ENCODE results near the gene SPECC1. TPM values are rescaled to one million over a fixed set of nuclear protein-coding genes. Genes with fewer than 3 reads are reported as not detected.
A peak's percentile ranks its signal among the peaks of the same experiment; 100 is the strongest.

SPECC1 gene
- total RNA-seq, 1 donor from 2014 or later, result 65.7 TPM

- H3K36me3 Mint-ChIP-seq (ENCODE audit: low read depth, unreplicated experiment), result peaks cover 4% of the 10 kb centered on the region
- peaks cover 3% of the 10 kb centered on the region for H3K27me3 Mint-ChIP-seq (ENCODE audit: unreplicated experiment)
- peaks cover 20% of the 10 kb centered on the region for H3K4me1 Mint-ChIP-seq (ENCODE audit: unreplicated experiment)
- no peak for DNase-seq (ENCODE audit: low spot score)
- TF ChIP-seq, protein P1, sequence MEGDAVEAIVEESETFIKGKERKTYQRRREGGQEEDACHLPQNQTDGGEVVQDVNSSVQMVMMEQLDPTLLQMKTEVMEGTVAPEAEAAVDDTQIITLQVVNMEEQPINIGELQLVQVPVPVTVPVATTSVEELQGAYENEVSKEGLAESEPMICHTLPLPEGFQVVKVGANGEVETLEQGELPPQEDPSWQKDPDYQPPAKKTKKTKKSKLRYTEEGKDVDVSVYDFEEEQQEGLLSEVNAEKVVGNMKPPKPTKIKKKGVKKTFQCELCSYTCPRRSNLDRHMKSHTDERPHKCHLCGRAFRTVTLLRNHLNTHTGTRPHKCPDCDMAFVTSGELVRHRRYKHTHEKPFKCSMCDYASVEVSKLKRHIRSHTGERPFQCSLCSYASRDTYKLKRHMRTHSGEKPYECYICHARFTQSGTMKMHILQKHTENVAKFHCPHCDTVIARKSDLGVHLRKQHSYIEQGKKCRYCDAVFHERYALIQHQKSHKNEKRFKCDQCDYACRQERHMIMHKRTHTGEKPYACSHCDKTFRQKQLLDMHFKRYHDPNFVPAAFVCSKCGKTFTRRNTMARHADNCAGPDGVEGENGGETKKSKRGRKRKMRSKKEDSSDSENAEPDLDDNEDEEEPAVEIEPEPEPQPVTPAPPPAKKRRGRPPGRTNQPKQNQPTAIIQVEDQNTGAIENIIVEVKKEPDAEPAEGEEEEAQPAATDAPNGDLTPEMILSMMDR (IDR thresholded peaks at IDR 0.05; ENCODE audit: unreplicated experiment), result no peak
- H3K4me3 Mint-ChIP-seq (ENCODE audit: unreplicated experiment), result no peak overlapping the region
- no peak overlapping the region for H3K27ac Mint-ChIP-seq (ENCODE audit: unreplicated experiment)
- no peaks in the 10 kb centered on the region for H3K9me3 Mint-ChIP-seq (ENCODE audit: unreplicated experiment)
These were observed 255.8 kb downstream of the SPECC1 start for GRCh38 chr17:20264996-20265395.

DNA sequence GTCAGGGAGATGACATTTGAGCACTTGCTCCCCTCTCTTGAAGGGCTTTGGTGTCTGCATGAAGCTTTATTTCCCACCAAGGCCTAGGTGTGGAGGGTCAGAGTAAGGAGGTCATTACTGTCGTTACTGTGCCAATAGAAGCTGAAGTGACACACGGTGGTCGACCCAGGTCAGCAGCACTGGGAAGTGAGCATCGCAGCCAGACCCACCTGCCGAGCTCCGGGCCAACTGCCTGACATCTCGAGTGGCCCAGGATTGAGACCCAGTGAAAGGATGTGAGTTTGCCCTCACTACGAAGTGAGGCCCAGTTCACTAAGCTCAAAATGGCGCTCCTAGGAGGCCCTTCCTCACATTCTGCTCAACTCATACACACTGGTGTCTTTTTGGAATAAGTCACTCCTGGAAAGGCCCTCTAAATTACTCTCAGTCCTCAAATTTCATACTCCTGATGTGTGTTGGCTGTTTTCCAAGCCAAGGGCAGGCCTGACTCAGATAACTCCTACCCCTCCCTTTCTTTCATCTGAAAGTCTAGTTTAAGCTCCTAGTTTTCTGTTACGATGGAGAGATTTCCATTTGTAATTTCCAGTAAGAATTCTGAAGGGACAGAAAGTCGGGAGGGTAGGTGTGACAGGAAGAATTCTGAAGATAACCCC is 257.8 kb downstream of the SPECC1 start:
- Mint-ChIP-seq H3K27ac (ENCODE audit: unreplicated experiment) (no peak overlapping the region), H3K4me3 (ENCODE audit: unreplicated experiment) (no peak overlapping the region), H3K4me1 (ENCODE audit: unreplicated experiment) (peaks cover 30% of the 10 kb centered on the region), H3K9me3 (ENCODE audit: unreplicated experiment) (no peaks in the 10 kb centered on the region), H3K27me3 (ENCODE audit: unreplicated experiment) (peaks cover 3% of the 10 kb centered on the region), H3K36me3 (ENCODE audit: low read depth, unreplicated experiment) (no peaks in the 10 kb centered on the region)
- TF ChIP-seq, protein P1 (IDR thresholded peaks at IDR 0.05; ENCODE audit: unreplicated experiment), result no peak
- DNase-seq (ENCODE audit: low spot score), result no peak

DNA sequence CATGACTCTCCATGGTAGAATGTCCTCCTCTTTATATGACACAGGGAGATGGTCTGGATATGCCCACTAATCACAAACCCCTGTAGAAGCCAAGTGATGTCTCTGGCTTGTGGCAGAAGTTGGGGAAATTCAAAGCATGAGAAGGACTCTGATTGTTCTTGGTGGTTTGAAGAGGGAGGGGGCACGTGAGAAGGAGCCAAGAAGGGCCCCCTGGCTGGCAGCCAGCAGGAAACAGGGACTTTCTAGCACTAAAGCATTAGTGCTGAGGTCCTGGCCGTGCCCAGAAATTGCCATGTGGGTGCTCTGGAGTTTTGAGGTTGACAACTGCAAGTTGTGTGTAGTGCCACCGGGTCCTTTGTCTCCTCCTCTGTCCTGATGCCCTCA is 258.3 kb downstream of the SPECC1 start:
- H3K27ac Mint-ChIP-seq (ENCODE audit: unreplicated experiment), result no peak overlapping the region
- H3K4me3 Mint-ChIP-seq (ENCODE audit: unreplicated experiment), result no peak overlapping the region
- H3K27me3 Mint-ChIP-seq (ENCODE audit: unreplicated experiment), result peaks cover 3% of the 10 kb centered on the region
- DNase-seq (ENCODE audit: low spot score), result no peak
- H3K36me3 Mint-ChIP-seq (ENCODE audit: low read depth, unreplicated experiment), result no peaks in the 10 kb centered on the region
- no peaks in the 10 kb centered on the region for H3K9me3 Mint-ChIP-seq (ENCODE audit: unreplicated experiment)
- peaks cover 28% of the 10 kb centered on the region for H3K4me1 Mint-ChIP-seq (ENCODE audit: unreplicated experiment)
- TF ChIP-seq, protein P1 (IDR thresholded peaks at IDR 0.05; ENCODE audit: unreplicated experiment), result no peak

GRCh38 chr17:20270369-20270768 is 261.2 kb downstream of the SPECC1 start:
- H3K9me3 Mint-ChIP-seq (ENCODE audit: unreplicated experiment), result no peaks in the 10 kb centered on the region
- H3K4me3 Mint-ChIP-seq (ENCODE audit: unreplicated experiment), result no peak overlapping the region
- H3K27me3 Mint-ChIP-seq (ENCODE audit: unreplicated experiment), result no peaks in the 10 kb centered on the region

GRCh38 chr17:20271011-20271610 is 262.0 kb downstream of the SPECC1 start:
- Mint-ChIP-seq H3K36me3 (ENCODE audit: low read depth, unreplicated experiment) (no peaks in the 10 kb centered on the region), H3K4me1 (ENCODE audit: unreplicated experiment) (peaks cover 21% of the 10 kb centered on the region), H3K27ac (ENCODE audit: unreplicated experiment) (peak overlapping the region; percentile 64)

More at GRCh38 chr17:20270369-20270768, 261.2 kb downstream of the SPECC1 start:
- Mint-ChIP-seq H3K36me3 (ENCODE audit: low read depth, unreplicated experiment) (no peaks in the 10 kb centered on the region), H3K27ac (ENCODE audit: unreplicated experiment) (no peak overlapping the region), H3K4me1 (ENCODE audit: unreplicated experiment) (peaks cover 21% of the 10 kb centered on the region)
- TF ChIP-seq, protein P1 (IDR thresholded peaks at IDR 0.05; ENCODE audit: unreplicated experiment), result no peak
- no peak for DNase-seq (ENCODE audit: low spot score)

More at GRCh38 chr17:20271011-20271610, 262.0 kb downstream of the SPECC1 start:
- no peak overlapping the region for H3K4me3 Mint-ChIP-seq (ENCODE audit: unreplicated experiment)
- TF ChIP-seq, protein P1 (IDR thresholded peaks at IDR 0.05; ENCODE audit: unreplicated experiment), result no peak
- no peak for DNase-seq (ENCODE audit: low spot score)
- H3K9me3 Mint-ChIP-seq (ENCODE audit: unreplicated experiment), result no peaks in the 10 kb centered on the region
- H3K27me3 Mint-ChIP-seq (ENCODE audit: unreplicated experiment), result no peaks in the 10 kb centered on the region

Data from endothelial cell (in vitro differentiated cells).